SU-DHL-6 (cell line): ENCODE data around the gene SEMA5A.

Experiments
- H2AFZ ChIP-seq: fragments of 200-600 bp; sonication (generic); 2 replicates; pipeline ENCODE4 v1.6.1; 2014; ENCODE audit warnings: low read depth, mild to moderate bottlenecking, moderate library complexity, mixed read lengths, antibody characterized with exemption, low read length; ENCODE audit not compliant: severe bottlenecking
- H3F3A ChIP-seq: fragments of 200-600 bp; shearing (Covaris generic); 2 replicates; pipeline ENCODE4 v1.6.0; 2016; ENCODE audit warnings: antibody characterized with exemption, mild to moderate bottlenecking; ENCODE audit not compliant: insufficient read depth
- H3K27ac ChIP-seq: fragments of 200-600 bp; sonication (generic); 2 replicates; pipeline ENCODE4 v1.5.1; 2016; ENCODE audit warnings: low read depth, mild to moderate bottlenecking, low read length, moderate library complexity, mixed read lengths
- H3K27me3 ChIP-seq: fragments of 200-600 bp; sonication (generic), shearing (Covaris generic); 2 replicates; pipeline ENCODE4 v1.6.0; 2014; ENCODE audit warnings: mild to moderate bottlenecking, low read length
- H3K36me3 ChIP-seq: fragments of 200-600 bp; sonication (generic); 2 replicates; pipeline ENCODE4 v1.6.1; 2014; ENCODE audit warnings: mild to moderate bottlenecking, low read length, mixed read lengths
- H3K4me2 ChIP-seq: fragments of 300-600, 200-600 bp; shearing (Covaris generic), sonication (generic); 2 replicates; pipeline ENCODE4 v1.6.0; 2014; ENCODE audit warnings: low read length, low read depth, mild to moderate bottlenecking; ENCODE audit not compliant: poor library complexity, severe bottlenecking
- H3K4me3 ChIP-seq: fragments of 200-600 bp; sonication (generic); 2 replicates; pipeline ENCODE4 v1.5.1; 2014; ENCODE audit warnings: antibody characterized with exemption, low read length, mild to moderate bottlenecking, mixed read lengths; ENCODE audit not compliant: insufficient read depth, poor library complexity, severe bottlenecking
- H3K79me2 ChIP-seq: fragments of 200-600 bp; sonication (generic); 2 replicates; pipeline ENCODE4 v1.6.1; 2014; ENCODE audit warnings: mild to moderate bottlenecking, low read length, moderate library complexity; ENCODE audit not compliant: insufficient read depth
- H3K9ac ChIP-seq: fragments of 200-600 bp; sonication (generic); 2 replicates; pipeline ENCODE4 v1.7.0; 2014; ENCODE audit warnings: mild to moderate bottlenecking, low read length
- H3K9me2 ChIP-seq: fragments of 200-600 bp; sonication (generic); replicated peaks from 2 replicates; pipeline ENCODE4 v1.6.1; 2014; ENCODE audit warnings: low read length; ENCODE audit not compliant: insufficient read depth
- H3K9me3 ChIP-seq: fragments of 200-600 bp; sonication (generic); 2 replicates; pipeline ENCODE4 v1.6.1; 2014; ENCODE audit warnings: low read length, mixed read lengths; ENCODE audit not compliant: insufficient read depth
- H4K20me1 ChIP-seq: fragments of 200-600 bp; sonication (generic); 2 replicates; pipeline ENCODE4 v1.6.1; 2014; ENCODE audit warnings: low read depth, mild to moderate bottlenecking, antibody characterized with exemption, low read length, moderate library complexity, mixed read lengths
- EZH2phosphoT487 ChIP-seq: fragments of 200-600 bp; sonication (generic), shearing (Covaris generic); conservative IDR thresholded peaks from 2 replicates; pipeline ENCODE4 v1.6.1; 2018; ENCODE audit warnings: mild to moderate bottlenecking, antibody characterized with exemption, low read length, moderate library complexity, mixed read lengths
- TF ChIP-seq, protein P1 (sequence below): fragments of 200-600 bp; sonication (generic); IDR thresholded peaks from one replicate; pipeline ENCODE4 v1.5.1; 2017; ENCODE audit warnings: antibody characterized with exemption, mild to moderate bottlenecking, low read length, moderate library complexity; ENCODE audit not compliant: insufficient read depth, poor library complexity, severe bottlenecking

The SEMA5A gene

DNA sequence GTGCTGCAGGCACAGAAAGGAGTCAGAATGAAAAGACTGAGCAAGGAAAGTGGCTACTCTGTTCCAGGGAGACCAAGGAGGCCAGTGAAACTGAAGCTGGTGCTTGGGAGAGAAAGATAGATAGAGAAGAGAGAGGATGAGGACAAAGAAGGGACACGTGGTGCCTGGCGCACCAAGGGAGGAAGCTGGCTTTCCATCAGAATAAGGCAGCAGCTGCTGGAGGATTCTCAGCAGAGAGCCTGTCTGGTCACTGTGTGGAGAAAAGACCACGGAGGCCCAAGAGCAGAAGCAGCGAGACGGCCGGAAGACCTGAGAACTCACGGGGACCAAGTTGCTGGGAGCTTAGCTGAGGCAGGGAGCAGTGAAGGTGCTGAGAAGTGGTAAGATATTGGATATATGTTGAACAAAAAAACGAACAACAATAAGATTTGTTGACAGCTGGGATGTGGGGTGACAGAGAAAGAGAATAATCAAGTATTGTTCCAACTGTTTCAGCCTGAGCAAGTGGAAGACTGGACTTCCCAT lies 116.1 kb downstream of the SEMA5A start:
- no peaks in the 10 kb centered on the region for H3K79me2 ChIP-seq

DNA sequence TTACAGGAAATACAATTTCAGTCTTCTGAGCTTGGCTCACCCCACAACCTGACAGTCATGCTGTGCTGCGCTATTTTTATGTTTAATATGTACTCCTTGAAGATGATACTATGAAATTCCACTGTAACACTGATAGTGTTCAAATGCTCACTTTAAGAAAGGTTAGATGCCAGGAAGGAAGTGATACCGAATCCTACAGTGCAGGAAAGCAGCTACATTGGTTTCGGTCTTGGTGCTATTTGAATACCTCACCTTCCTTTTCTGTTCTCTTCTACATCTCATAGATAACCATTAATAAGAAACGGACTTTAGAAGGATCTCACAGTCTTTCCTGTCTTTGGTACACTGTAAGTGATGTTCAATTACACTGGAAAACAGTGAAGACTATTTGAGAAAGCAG lies 117.6 kb downstream of the SEMA5A start:
- no peak for TF ChIP-seq EZH2phosphoT487
- TF ChIP-seq, protein P1, sequence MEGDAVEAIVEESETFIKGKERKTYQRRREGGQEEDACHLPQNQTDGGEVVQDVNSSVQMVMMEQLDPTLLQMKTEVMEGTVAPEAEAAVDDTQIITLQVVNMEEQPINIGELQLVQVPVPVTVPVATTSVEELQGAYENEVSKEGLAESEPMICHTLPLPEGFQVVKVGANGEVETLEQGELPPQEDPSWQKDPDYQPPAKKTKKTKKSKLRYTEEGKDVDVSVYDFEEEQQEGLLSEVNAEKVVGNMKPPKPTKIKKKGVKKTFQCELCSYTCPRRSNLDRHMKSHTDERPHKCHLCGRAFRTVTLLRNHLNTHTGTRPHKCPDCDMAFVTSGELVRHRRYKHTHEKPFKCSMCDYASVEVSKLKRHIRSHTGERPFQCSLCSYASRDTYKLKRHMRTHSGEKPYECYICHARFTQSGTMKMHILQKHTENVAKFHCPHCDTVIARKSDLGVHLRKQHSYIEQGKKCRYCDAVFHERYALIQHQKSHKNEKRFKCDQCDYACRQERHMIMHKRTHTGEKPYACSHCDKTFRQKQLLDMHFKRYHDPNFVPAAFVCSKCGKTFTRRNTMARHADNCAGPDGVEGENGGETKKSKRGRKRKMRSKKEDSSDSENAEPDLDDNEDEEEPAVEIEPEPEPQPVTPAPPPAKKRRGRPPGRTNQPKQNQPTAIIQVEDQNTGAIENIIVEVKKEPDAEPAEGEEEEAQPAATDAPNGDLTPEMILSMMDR = no peak
- no peak overlapping the region for H3K4me2 ChIP-seq

More for the DNA sequence above, 116.1 kb downstream of the SEMA5A start:
- Histone ChIP-seq H3K4me2 (no peak overlapping the region), H3K9ac (no peak overlapping the region), H4K20me1 (no peaks in the 10 kb centered on the region), H3K9me2 (no peaks in the 10 kb centered on the region), H3K27ac (no peak overlapping the region), H2AFZ (no peak overlapping the region), H3F3A (no peaks in the 10 kb centered on the region), H3K9me3 (no peaks in the 10 kb centered on the region), H3K27me3 (no peaks in the 10 kb centered on the region), H3K36me3 (no peaks in the 10 kb centered on the region), H3K4me3 (no peak overlapping the region)
- TF ChIP-seq, protein P1 = no peak

DNA sequence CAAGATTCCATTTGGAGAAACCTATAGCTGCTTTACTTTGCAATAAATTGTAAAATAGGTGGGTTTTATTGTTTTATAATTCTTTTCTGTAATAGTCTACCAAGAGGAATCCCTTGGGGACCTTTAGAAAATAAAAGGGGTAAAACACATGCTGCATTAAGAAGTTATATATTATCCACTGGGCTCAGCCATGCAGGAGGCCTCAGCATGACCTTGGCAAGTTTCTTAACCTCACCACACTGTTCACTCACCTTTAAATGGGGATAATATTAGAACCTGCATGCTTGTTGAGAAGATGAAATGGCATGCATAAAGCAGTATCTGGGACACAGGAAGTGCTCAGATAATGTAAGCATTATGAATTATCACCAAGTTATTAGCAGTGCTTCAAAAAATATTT lies 120.2 kb downstream of the SEMA5A start:
- no peak overlapping the region for H3K4me2 ChIP-seq
- no peaks in the 10 kb centered on the region for H3K9me2 ChIP-seq
- TF ChIP-seq, protein P1 = no peak
- no peak for TF ChIP-seq EZH2phosphoT487
- H3K27ac ChIP-seq = no peak overlapping the region
- H3K27me3 ChIP-seq = no peaks in the 10 kb centered on the region
- H3K4me3 ChIP-seq = no peak overlapping the region
- H3F3A ChIP-seq = no peaks in the 10 kb centered on the region
- no peaks in the 10 kb centered on the region for H3K36me3 ChIP-seq
- H3K9me3 ChIP-seq = no peaks in the 10 kb centered on the region
- H4K20me1 ChIP-seq = no peaks in the 10 kb centered on the region
- no peaks in the 10 kb centered on the region for H3K79me2 ChIP-seq
- no peak overlapping the region for H2AFZ ChIP-seq
- no peak overlapping the region for H3K9ac ChIP-seq

More for the DNA sequence above, 117.6 kb downstream of the SEMA5A start:
- H3K27ac ChIP-seq = no peak overlapping the region
- no peaks in the 10 kb centered on the region for H4K20me1 ChIP-seq
- no peaks in the 10 kb centered on the region for H3K9me3 ChIP-seq
- no peak overlapping the region for H3K4me3 ChIP-seq
- no peak overlapping the region for H2AFZ ChIP-seq
- no peaks in the 10 kb centered on the region for H3K36me3 ChIP-seq
- H3K27me3 ChIP-seq = no peaks in the 10 kb centered on the region
- no peaks in the 10 kb centered on the region for H3F3A ChIP-seq
- H3K9ac ChIP-seq = no peak overlapping the region
- H3K79me2 ChIP-seq = no peaks in the 10 kb centered on the region
- no peaks in the 10 kb centered on the region for H3K9me2 ChIP-seq
